GM23248 (cell line): ENCODE data around the gene PER3.

Experiments
- EZH2 ChIP-seq: fragments of 200-600 bp; sonication (generic); IDR thresholded peaks from 2 replicates; pipeline ENCODE4 v1.6.1; 2018; ENCODE audit warnings: antibody characterized with exemption, mild to moderate bottlenecking; ENCODE audit not compliant: insufficient read depth, poor library complexity, severe bottlenecking
- EZH2phosphoT487 ChIP-seq: fragments of 200-600 bp; sonication (generic); IDR thresholded peaks from 2 replicates; pipeline ENCODE4 v1.6.1; 2018; ENCODE audit warnings: antibody characterized with exemption, moderate library complexity, mild to moderate bottlenecking, low read depth; ENCODE audit not compliant: insufficient read depth

- TF ChIP-seq EZH2 (no peak), EZH2phosphoT487 (no peak)
Observed at GRCh38 chr1:7745783-7746182, 38.3 kb upstream of the PER3 start.
